Measurements from ENCODE around the gene DSPP.

DSPP gene

GRCh38 chr4:87601361-87601760 is 7.0 kb upstream of the DSPP start:
- TF ChIP-seq, protein P1, sequence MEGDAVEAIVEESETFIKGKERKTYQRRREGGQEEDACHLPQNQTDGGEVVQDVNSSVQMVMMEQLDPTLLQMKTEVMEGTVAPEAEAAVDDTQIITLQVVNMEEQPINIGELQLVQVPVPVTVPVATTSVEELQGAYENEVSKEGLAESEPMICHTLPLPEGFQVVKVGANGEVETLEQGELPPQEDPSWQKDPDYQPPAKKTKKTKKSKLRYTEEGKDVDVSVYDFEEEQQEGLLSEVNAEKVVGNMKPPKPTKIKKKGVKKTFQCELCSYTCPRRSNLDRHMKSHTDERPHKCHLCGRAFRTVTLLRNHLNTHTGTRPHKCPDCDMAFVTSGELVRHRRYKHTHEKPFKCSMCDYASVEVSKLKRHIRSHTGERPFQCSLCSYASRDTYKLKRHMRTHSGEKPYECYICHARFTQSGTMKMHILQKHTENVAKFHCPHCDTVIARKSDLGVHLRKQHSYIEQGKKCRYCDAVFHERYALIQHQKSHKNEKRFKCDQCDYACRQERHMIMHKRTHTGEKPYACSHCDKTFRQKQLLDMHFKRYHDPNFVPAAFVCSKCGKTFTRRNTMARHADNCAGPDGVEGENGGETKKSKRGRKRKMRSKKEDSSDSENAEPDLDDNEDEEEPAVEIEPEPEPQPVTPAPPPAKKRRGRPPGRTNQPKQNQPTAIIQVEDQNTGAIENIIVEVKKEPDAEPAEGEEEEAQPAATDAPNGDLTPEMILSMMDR (IDR thresholded peaks at IDR 0.05), result no peak

DNA sequence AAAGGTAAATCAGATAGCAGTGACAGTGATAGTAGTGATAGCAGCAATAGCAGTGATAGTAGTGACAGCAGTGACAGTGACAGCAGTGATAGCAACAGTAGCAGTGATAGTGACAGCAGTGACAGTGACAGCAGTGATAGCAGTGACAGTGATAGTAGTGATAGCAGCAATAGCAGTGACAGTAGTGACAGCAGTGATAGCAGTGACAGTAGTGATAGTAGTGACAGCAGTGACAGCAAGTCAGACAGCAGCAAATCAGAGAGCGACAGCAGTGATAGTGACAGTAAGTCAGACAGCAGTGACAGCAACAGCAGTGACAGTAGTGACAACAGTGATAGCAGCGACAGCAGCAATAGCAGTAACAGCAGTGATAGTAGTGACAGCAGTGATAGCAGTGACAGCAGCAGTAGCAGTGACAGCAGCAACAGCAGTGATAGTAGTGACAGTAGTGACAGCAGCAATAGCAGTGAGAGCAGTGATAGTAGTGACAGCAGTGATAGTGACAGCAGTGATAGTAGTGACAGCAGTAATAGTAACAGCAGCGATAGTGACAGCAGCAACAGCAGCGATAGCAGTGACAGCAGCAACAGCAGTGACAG is 6.1 kb downstream of the DSPP start:
- TF ChIP-seq, protein P1 (IDR thresholded peaks at IDR 0.05), result no peak

GRCh38 chr4:87616268-87616667 is 7.9 kb downstream of the DSPP start:
- TF ChIP-seq, protein P1 (IDR thresholded peaks at IDR 0.05), result no peak

DNA sequence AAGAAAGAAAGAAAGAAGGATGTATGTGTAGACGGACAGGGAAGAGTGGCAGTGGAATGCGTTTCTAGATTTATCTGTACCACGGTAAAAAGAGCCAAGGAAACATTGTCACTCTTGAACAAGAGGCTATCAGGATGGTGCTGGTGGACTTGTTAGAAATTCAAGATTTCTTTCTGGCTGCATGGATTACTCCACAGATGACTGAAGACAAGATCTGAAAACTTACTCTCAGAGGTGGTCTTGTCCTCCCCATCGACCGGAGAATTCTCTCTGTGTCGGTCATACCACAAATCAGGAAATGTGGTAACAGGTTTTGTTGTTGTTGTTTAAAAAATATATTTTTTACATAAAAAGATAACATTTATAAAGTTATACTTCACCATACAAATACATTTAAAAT is 11.8 kb downstream of the DSPP start:
- TF ChIP-seq, protein P1 (IDR thresholded peaks at IDR 0.05), result no peak

GRCh38 chr4:87620491-87620890 is 12.2 kb downstream of the DSPP start:
- TF ChIP-seq, protein P1 (IDR thresholded peaks at IDR 0.05), result no peak

DNA sequence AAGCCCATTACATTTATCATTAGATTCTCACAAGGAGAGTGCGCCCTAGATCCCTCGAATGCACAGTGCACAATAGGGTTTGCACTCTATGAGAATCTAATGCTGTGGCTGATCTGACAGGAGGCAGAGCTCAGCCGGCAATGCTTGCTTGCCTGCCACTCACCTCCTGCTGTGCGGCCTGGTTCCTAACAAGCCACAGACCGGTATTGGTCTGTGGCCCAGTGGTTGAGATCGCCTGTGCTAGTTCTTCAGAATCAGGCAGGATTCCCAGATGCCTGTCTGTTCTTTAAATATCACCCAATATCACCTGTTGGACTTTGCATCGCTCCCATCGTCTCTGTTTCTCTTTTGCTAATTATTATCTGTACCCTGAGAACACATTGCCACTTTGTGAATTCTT is 14.0 kb downstream of the DSPP start:
- TF ChIP-seq, protein P1 (IDR thresholded peaks at IDR 0.05), result no peak

DNA sequence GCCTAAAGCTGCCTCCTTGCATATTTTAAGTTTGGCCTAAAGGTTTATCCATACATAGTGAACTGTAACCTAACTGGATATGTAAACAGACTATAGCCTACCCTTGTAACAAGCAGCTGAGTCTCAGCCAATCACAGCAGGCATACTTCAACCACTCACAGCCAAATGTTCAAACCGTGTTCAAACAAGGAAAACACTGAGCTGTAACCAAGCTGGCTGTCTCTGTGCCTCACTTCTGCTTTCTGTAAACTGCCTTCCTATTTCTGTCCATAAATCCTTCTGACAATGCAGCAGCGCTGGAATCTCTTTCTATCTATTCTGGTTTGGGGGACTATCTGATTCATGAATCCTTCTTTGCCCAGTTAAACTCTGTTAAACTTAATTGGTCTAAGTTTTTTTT is 16.4 kb downstream of the DSPP start:
- TF ChIP-seq, protein P1 (IDR thresholded peaks at IDR 0.05), result no peak

- TF ChIP-seq, protein P1 (IDR thresholded peaks at IDR 0.05), result no peak
Observed at GRCh38 chr4:87631668-87632067, 23.3 kb downstream of the DSPP start.

Measured in LNCAP (cell line).